K562 (cell line): ENCODE measurements around the gene OR4L1. TPM values are rescaled to one million over a fixed set of nuclear protein-coding genes. Genes with fewer than 3 reads are reported as not detected.

Experiments
- ATAC-seq: fragments of 200-7000 bp; cut with Tn5 transposase; 3 replicates; pipeline ENCODE4 v1.9.1; 2020; ENCODE audit warnings: moderate library complexity
- BruUV-seq: library from RNA; stranded (reverse); fragments of 400-500 nt; replicated peaks from 2 replicates; lab custom pipeline; 2021; lab: Mats Ljungman, UMichigan
- CTCF ChIA-PET: fragments of 300-600 bp; formaldehyde crosslinking; extraction: SDS; loops from one replicate; lab custom pipeline; 2021; ENCODE audit warnings: low intra/inter-chr PET ratio; lab: Yijun Ruan, JAX
- POLR2A ChIA-PET: fragments of 300-600, 350-650 bp; sonication (Branson Sonifier 250); formaldehyde crosslinking; extraction: SDS; loops from one replicate; lab custom pipeline; 2021; ENCODE audit warnings: antibody characterized with exemption, inconsistent platforms; lab: Yijun Ruan, JAX
- DNase-seq, 4 experiments: peaks; one replicate each; pipeline versions ENCODE4 v3.0.0 to v3.0.0-alpha.2; 2011 to 2018; ENCODE audit warnings: low spot score in 3 of 4, mixed read lengths in 3 of 4; ENCODE audit errors: extremely low read depth in 1 of 4
- FAIRE-seq: peaks from 2 replicates; lab custom pipeline; 2011; peaks lifted over from hg19 to GRCh38; lab: Jason Lieb, UNC
- H2AFZ ChIP-seq: 2 replicates; pipeline ENCODE4 v1.6.0; 2011; ENCODE audit warnings: low read depth, low read length, control low read depth, inconsistent platforms
- H3K27ac ChIP-seq: fragments of 200-600 bp; 3 replicates; pipeline ENCODE4 v1.8.0; 2011; ENCODE audit warnings: low read depth, mild to moderate bottlenecking, control low read depth, inconsistent platforms, low read length, moderate library complexity, mixed read lengths; ENCODE audit errors: extremely low read depth
- H3K27me3 ChIP-seq, 2 experiments: fragments of 300-600 bp in 1 of 2; 2 replicates in 1 of 2; 3 replicates in 1 of 2; pipeline versions ENCODE4 v1.6.0 to v1.8.0; 2011; ENCODE audit warnings: inconsistent platforms in 2 of 2, low read length in 2 of 2, mild to moderate bottlenecking in 1 of 2, mixed read lengths in 1 of 2, moderate library complexity in 1 of 2; ENCODE audit not compliant: control insufficient read depth in 2 of 2, insufficient read depth in 2 of 2
- H3K36me3 ChIP-seq: fragments of 300-600 bp; 3 replicates; pipeline ENCODE4 v1.8.0; 2011; ENCODE audit warnings: mild to moderate bottlenecking, low read length, inconsistent platforms; ENCODE audit not compliant: control insufficient read depth, insufficient read depth
- H3K4me1 ChIP-seq, 2 experiments: fragments of 200-600 bp in 1 of 2; replicated peaks in 1 of 2; 2 replicates in 1 of 2; 3 replicates in 1 of 2; pipeline versions ENCODE4 v1.5.1 to v1.8.0; 2011; ENCODE audit warnings: inconsistent platforms in 2 of 2, low read length in 2 of 2, mild to moderate bottlenecking in 1 of 2, mixed read lengths in 1 of 2, moderate library complexity in 1 of 2; ENCODE audit not compliant: control insufficient read depth in 2 of 2, insufficient read depth in 2 of 2
- H3K4me2 ChIP-seq: 2 replicates; pipeline ENCODE4 v1.6.1; 2011; ENCODE audit warnings: low read length, control low read depth, inconsistent platforms, mixed read lengths; ENCODE audit not compliant: insufficient read depth
- H3K4me3 ChIP-seq: fragments of 200-600 bp; sonication (generic), shearing (Covaris generic); 2 replicates; pipeline ENCODE4 v1.5.1; 2016; ENCODE audit warnings: control low read depth, inconsistent platforms
- H3K79me2 ChIP-seq: fragments of 200-600 bp; 3 replicates; pipeline ENCODE4 v1.8.0; 2011; ENCODE audit warnings: low read length, inconsistent platforms; ENCODE audit not compliant: control insufficient read depth, insufficient read depth
- H3K9ac ChIP-seq, 2 experiments: 2 replicates each; pipeline versions ENCODE4 v1.6.0 to v1.6.1; 2011; ENCODE audit warnings: low read depth in 2 of 2, low read length in 2 of 2, control low read depth in 1 of 2, inconsistent platforms in 1 of 2, mild to moderate bottlenecking in 1 of 2, mixed read lengths in 1 of 2; ENCODE audit not compliant: insufficient read depth in 1 of 2
- H3K9me1 ChIP-seq: one replicate; pipeline ENCODE4 v1.6.0; 2011; ENCODE audit warnings: inconsistent platforms, mild to moderate bottlenecking, low read length, moderate library complexity; ENCODE audit not compliant: control insufficient read depth, insufficient read depth
- H3K9me3 ChIP-seq: replicated peaks from 2 replicates; pipeline ENCODE4 v1.5.1; 2011; ENCODE audit warnings: low read depth, low read length, inconsistent platforms; ENCODE audit not compliant: control insufficient read depth, insufficient read depth
- H4K20me1 ChIP-seq: replicated peaks from 2 replicates; pipeline ENCODE4 v1.6.1; 2011; ENCODE audit warnings: low read length, inconsistent platforms, mixed read lengths; ENCODE audit not compliant: control insufficient read depth, insufficient read depth
- BRF1 ChIP-seq: IDR thresholded peaks from 3 replicates; pipeline ENCODE4 v1.6.1; 2011; ENCODE audit warnings: borderline replicate concordance, mild to moderate bottlenecking; ENCODE audit not compliant: insufficient read length; ENCODE audit errors: extremely low read depth
- DIDO1 ChIP-seq: fragments of 450-650 bp; IDR thresholded peaks from 2 replicates; pipeline ENCODE4 v1.6.1; 2016; ENCODE audit warnings: low read depth, missing biosample characterization, missing genetic modification characterization
- DPF2 ChIP-seq: fragments of 450-650 bp; IDR thresholded peaks from 2 replicates; pipeline ENCODE4 v1.6.1; 2016
- E2F4 ChIP-seq: sonication (generic); formaldehyde crosslinking; IDR thresholded peaks from 2 replicates; pipeline ENCODE4 v1.8.0; 2022; ENCODE audit warnings: mild to moderate bottlenecking, low read depth, missing genetic modification reagents
- MAZ ChIP-seq, 2 experiments: fragments of 450-650 bp in 1 of 2; sonication (generic) in 1 of 2; formaldehyde crosslinking; IDR thresholded peaks in 1 of 2; conservative IDR thresholded peaks in 1 of 2; 2 replicates each; pipeline versions ENCODE4 v1.4.0 to v1.5.0; 2020; ENCODE audit warnings: mild to moderate bottlenecking in 1 of 2, missing genetic modification reagents in 1 of 2
- MEIS2 ChIP-seq: fragments of 450-650 bp; IDR thresholded peaks from 2 replicates; pipeline ENCODE4 v1.6.1; 2014; ENCODE audit warnings: mild to moderate bottlenecking; ENCODE audit not compliant: partially characterized antibody
- PCBP1 ChIP-seq: fragments of 200-400 bp; formaldehyde crosslinking; IDR thresholded peaks from 2 replicates; pipeline ENCODE4 v1.6.1; 2018; ENCODE audit warnings: mild to moderate bottlenecking, low read depth, low read length; ENCODE audit not compliant: poor library complexity, severe bottlenecking
- PHTF2 ChIP-seq: fragments of 250-450 bp; sonication (Bioruptor Pico); IDR thresholded peaks from 2 replicates; pipeline ENCODE4 v1.5.0; 2021; ENCODE audit warnings: mild to moderate bottlenecking
- PKNOX1 ChIP-seq: fragments of 450-650 bp; IDR thresholded peaks from 2 replicates; pipeline ENCODE4 v1.6.1; 2016
- TEAD1 ChIP-seq, 2 experiments: fragments of 450-650 bp in 1 of 2; sonication (generic) in 1 of 2; formaldehyde crosslinking; IDR thresholded peaks; 2 replicates each; pipeline versions ENCODE4 v1.4.0 to v1.8.0; 2020 to 2022; ENCODE audit warnings: mild to moderate bottlenecking in 2 of 2, missing genetic modification reagents in 1 of 2
- TFE3 ChIP-seq: fragments of 450-650 bp; formaldehyde crosslinking; IDR thresholded peaks from 2 replicates; pipeline ENCODE4 v1.4.0; 2020; ENCODE audit warnings: mild to moderate bottlenecking, mixed read lengths
- TSC22D4 ChIP-seq: fragments of 450-650 bp; IDR thresholded peaks from 2 replicates; pipeline ENCODE4 v1.6.1; 2016; ENCODE audit warnings: missing genetic modification characterization, missing biosample characterization, control low read depth
- USF2 ChIP-seq: sonication (generic); formaldehyde crosslinking; IDR thresholded peaks from 2 replicates; pipeline ENCODE4 v1.5.0; 2020; ENCODE audit warnings: missing genetic modification reagents
- ZC3H4 ChIP-seq: sonication (generic); formaldehyde crosslinking; IDR thresholded peaks from 2 replicates; pipeline ENCODE4 v1.9.0; 2021; ENCODE audit warnings: missing genetic modification reagents, borderline replicate concordance
- ZNF449 ChIP-seq: fragments of 250-450 bp; sonication (Bioruptor Pico); IDR thresholded peaks from 2 replicates; pipeline ENCODE4 v1.8.0; 2022; ENCODE audit warnings: moderate library complexity, mild to moderate bottlenecking, inconsistent platforms
- ZNF76 ChIP-seq: fragments of 250-450 bp; sonication (Bioruptor Pico); IDR thresholded peaks from 2 replicates; pipeline ENCODE4 v1.4.0; 2020; ENCODE audit warnings: mild to moderate bottlenecking, moderate library complexity, borderline replicate concordance
- WGBS: fragments of 100-300 bp; shearing (Covaris generic); methylation state at CpG from one replicate; pipeline ENCODE4 v1.1.6; 2016; ENCODE audit warnings: low coverage, mixed read lengths; ENCODE audit not compliant: insufficient coverage; ENCODE audit errors: missing lambda C conversion rate; 5-methylcytosine and 5-hydroxymethylcytosine counted together
- in situ Hi-C: fragments of 300-500 bp; cut with MboI; formaldehyde crosslinking; loops from 4 replicates; pipeline ENCODE4 v1.15.0; 2018; ENCODE audit warnings: inconsistent platforms, mixed read lengths
- intact Hi-C: fragments of 100-400 bp; cut with micrococcal nuclease; formaldehyde crosslinking; loops from 2 replicates; pipeline ENCODE4 v1.14.2; 2022
- polyA plus RNA-seq, 8 experiments: library from polyadenylated mRNA; depleted of rRNA in 4 of 8; stranded (reverse) in 5 of 8; unstranded in 3 of 8; fragments of >200 nt; fragmentation: Nextera tagmentation in 2 of 8; fragmentation: Illumina TruSeq in 1 of 8; extraction: Ambion mirVana in 2 of 8; extraction: Trizol in 1 of 8; gene quantifications; 2 replicates each; pipeline versions ENCODE4 v1.2.1 to v1.2.3, GENCODE V29; 2011 to 2014; ENCODE audit warnings: inconsistent platforms in 1 of 8, missing spikeins in 1 of 8
- total RNA-seq, 7 experiments: library from RNA; depleted of rRNA in 6 of 7; stranded (reverse); fragments of >200 nt in 6 of 7; fragmentation: Illumina TruSeq in 2 of 7; extraction: Trizol in 2 of 7; gene quantifications; 2 replicates each; pipeline versions ENCODE4 v1.2.1 to v1.2.3, GENCODE V29; 2011 to 2021; ENCODE audit warnings: low replicate concordance in 1 of 7

OR4L1 gene
- total and polyA plus RNA-seq, 9 of the 15 experiments (the other 6 are each of a cell fraction or from before 2014, with no cell fraction given) = not detected

- Histone ChIP-seq H2AFZ (no peak overlapping the region), H3K4me2 (no peak overlapping the region), H3K4me3 (no peak overlapping the region), H3K9me3 (no peaks in the 10 kb centered on the region), H3K36me3 (no peaks in the 10 kb centered on the region), H3K27ac (no peak overlapping the region), H3K9me1 (no peaks in the 10 kb centered on the region), H3K4me1 (no peaks in the 10 kb centered on the region), H3K9ac (no peak overlapping the region), H4K20me1 (no peaks in the 10 kb centered on the region), H3K79me2 (no peaks in the 10 kb centered on the region), H3K27me3 (no peaks in the 10 kb centered on the region)
- ChIA-PET POLR2A (no interaction called here), CTCF (no interaction called here)
- BruUV-seq = no TSS peak
- DNase-seq (no peak), ATAC-seq (peak; percentile 52; the same call in 2 of the 3 replicates), FAIRE-seq (no peak)
- WGBS = 33% methylated on average over 6 of the region's 6 CpGs
- in situ Hi-C loops (no loop called here), intact Hi-C loops (no loop called here)
- TF ChIP-seq PHTF2 (CRISPR knock-in tag) (no peak), E2F4 (no peak), TSC22D4 (no peak), ZC3H4 (CRISPR knock-in tag) (no peak), PCBP1 (no peak), MAZ (CRISPR knock-in tag; conservative IDR thresholded peaks at IDR 0.05 in 1 of 2, IDR thresholded peaks at IDR 0.05 in 1 of 2) (no peak), TEAD1 (CRISPR knock-in tag; IDR thresholded peaks at IDR 0.05) (no peak), USF2 (CRISPR knock-in tag) (peak; percentile 31; the same call in 1 of the 2 replicates), BRF1 (no peak), MEIS2 (peak; percentile 43), DPF2 (no peak), TFE3 (peak; percentile 18; the same call in 1 of the 2 replicates), ZNF449 (CRISPR knock-in tag) (no peak), DIDO1 (tag) (no peak), ZNF76 (CRISPR knock-in tag) (no peak), PKNOX1 (peak; percentile 86)
Measured at GRCh38 chr14:20031058-20031457, 28.8 kb upstream of the OR4L1 start.
